Measurements from ENCODE around the gene ERAS.

DNA sequence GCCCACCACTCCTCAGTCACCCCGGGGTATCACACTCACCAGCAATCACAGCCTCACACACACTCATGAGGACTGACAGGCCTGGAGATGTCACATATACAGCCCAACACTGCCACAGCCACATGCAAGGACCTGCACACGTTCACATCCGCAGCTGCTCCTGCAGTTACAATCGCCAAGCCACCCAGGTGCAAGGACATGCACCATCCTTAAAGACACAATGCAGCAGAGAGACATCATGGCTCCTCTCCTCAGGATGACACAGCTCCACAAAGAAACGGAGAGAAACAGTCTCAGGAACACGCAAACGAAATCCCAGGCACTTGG lies 8.0 kb downstream of the ERAS start:
- TF ChIP-seq, protein P1, sequence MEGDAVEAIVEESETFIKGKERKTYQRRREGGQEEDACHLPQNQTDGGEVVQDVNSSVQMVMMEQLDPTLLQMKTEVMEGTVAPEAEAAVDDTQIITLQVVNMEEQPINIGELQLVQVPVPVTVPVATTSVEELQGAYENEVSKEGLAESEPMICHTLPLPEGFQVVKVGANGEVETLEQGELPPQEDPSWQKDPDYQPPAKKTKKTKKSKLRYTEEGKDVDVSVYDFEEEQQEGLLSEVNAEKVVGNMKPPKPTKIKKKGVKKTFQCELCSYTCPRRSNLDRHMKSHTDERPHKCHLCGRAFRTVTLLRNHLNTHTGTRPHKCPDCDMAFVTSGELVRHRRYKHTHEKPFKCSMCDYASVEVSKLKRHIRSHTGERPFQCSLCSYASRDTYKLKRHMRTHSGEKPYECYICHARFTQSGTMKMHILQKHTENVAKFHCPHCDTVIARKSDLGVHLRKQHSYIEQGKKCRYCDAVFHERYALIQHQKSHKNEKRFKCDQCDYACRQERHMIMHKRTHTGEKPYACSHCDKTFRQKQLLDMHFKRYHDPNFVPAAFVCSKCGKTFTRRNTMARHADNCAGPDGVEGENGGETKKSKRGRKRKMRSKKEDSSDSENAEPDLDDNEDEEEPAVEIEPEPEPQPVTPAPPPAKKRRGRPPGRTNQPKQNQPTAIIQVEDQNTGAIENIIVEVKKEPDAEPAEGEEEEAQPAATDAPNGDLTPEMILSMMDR (conservative IDR thresholded peaks at IDR 0.05; ENCODE audit: low read depth, low read length) = no peak
- TF ChIP-seq EZH2 (IDR thresholded peaks at IDR 0.05; ENCODE audit: borderline replicate concordance, low read depth, low read length, poor library complexity, severe bottlenecking) = no peak

All from A673 (cell line).